ENCODE results near the gene BTBD17.

Gene BTBD17

GRCh38 chr17:74325743-74326379, 35.8 kb downstream of the BTBD17 start, which contains the start of gene KIF19:
Gene KIF19 (plus strand): TSS chr17:74326226. CDS start chr17:74326350, 124 bp downstream.
- no peak for TF ChIP-seq GATA3 (IDR thresholded peaks at IDR 0.05; ENCODE audit: low read depth, low read length)
- no peak for TF ChIP-seq GATA2 (IDR thresholded peaks at IDR 0.05; ENCODE audit: low read depth, low read length)

- no peak for TF ChIP-seq GATA2 (IDR thresholded peaks at IDR 0.05; ENCODE audit: low read depth, low read length)
- no peak for TF ChIP-seq GATA3 (IDR thresholded peaks at IDR 0.05; ENCODE audit: low read depth, low read length)
Observed at GRCh38 chr17:74325376-74325742, 36.3 kb downstream of the BTBD17 start.

GRCh38 chr17:74324521-74324920, 37.1 kb downstream of the BTBD17 start:
- TF ChIP-seq GATA3 (IDR thresholded peaks at IDR 0.05; ENCODE audit: low read depth, low read length) (no peak), GATA2 (IDR thresholded peaks at IDR 0.05; ENCODE audit: low read depth, low read length) (no peak)

GRCh38 chr17:74318391-74318790, 43.3 kb downstream of the BTBD17 start:
- no peak for TF ChIP-seq GATA2 (IDR thresholded peaks at IDR 0.05; ENCODE audit: low read depth, low read length)
- TF ChIP-seq GATA3 (IDR thresholded peaks at IDR 0.05; ENCODE audit: low read depth, low read length): no peak

GRCh38 chr17:74317071-74317470, 44.6 kb downstream of the BTBD17 start:
- TF ChIP-seq GATA3 (IDR thresholded peaks at IDR 0.05; ENCODE audit: low read depth, low read length): no peak

- TF ChIP-seq GATA3 (IDR thresholded peaks at IDR 0.05; ENCODE audit: low read depth, low read length) (no peak), GATA2 (IDR thresholded peaks at IDR 0.05; ENCODE audit: low read depth, low read length) (no peak)
Observed at GRCh38 chr17:74316220-74316619, 45.4 kb downstream of the BTBD17 start.

- no peak for TF ChIP-seq GATA2 (IDR thresholded peaks at IDR 0.05; ENCODE audit: low read depth, low read length)
- TF ChIP-seq GATA3 (IDR thresholded peaks at IDR 0.05; ENCODE audit: low read depth, low read length): no peak
Observed at GRCh38 chr17:74314877-74315276, 46.8 kb downstream of the BTBD17 start.

GRCh38 chr17:74309902-74310301, 51.8 kb downstream of the BTBD17 start:
- no peak for TF ChIP-seq GATA2 (IDR thresholded peaks at IDR 0.05; ENCODE audit: low read depth, low read length)
- TF ChIP-seq GATA3 (IDR thresholded peaks at IDR 0.05; ENCODE audit: low read depth, low read length): no peak

- no peak for TF ChIP-seq GATA3 (IDR thresholded peaks at IDR 0.05; ENCODE audit: low read depth, low read length)
- no peak for TF ChIP-seq GATA2 (IDR thresholded peaks at IDR 0.05; ENCODE audit: low read depth, low read length)
Observed at GRCh38 chr17:74307984-74308773, 53.5 kb downstream of the BTBD17 start.

All from SH-SY5Y (cell line).